Neural progenitor cell (in vitro differentiated cells): Measurements from ENCODE around the gene AARSD1. TPM values are rescaled to one million over a fixed set of nuclear protein-coding genes. Genes with fewer than 3 reads are reported as not detected.
"Not testable (repeated sequence)": the region's sequence is repeated elsewhere in the genome, so short reads cannot be mapped to it uniquely, and the experiment has no call there.

Source experiments
- DNase-seq: peaks from one replicate; pipeline ENCODE4 v3.0.0-alpha.2; 2016; ENCODE audit warnings: low spot score
- H2AFZ ChIP-seq: fragments of 200-600 bp; sonication (generic); replicated peaks from 2 replicates; pipeline ENCODE4 v1.6.1; 2016; ENCODE audit warnings: antibody characterized with exemption
- H3F3A ChIP-seq: fragments of 200-600 bp; sonication (generic); 2 replicates; pipeline ENCODE4 v1.6.1; 2016; ENCODE audit warnings: antibody characterized with exemption, low read depth
- H3K27ac ChIP-seq: fragments of 200-600 bp; sonication (generic); 2 replicates; pipeline ENCODE4 v1.5.1; 2016; ENCODE audit warnings: mild to moderate bottlenecking
- H3K27me3 ChIP-seq: fragments of 200-600 bp; sonication (generic); 2 replicates; pipeline ENCODE4 v1.6.1; 2016; ENCODE audit warnings: mild to moderate bottlenecking, moderate library complexity
- H3K36me3 ChIP-seq: fragments of 200-600 bp; sonication (generic); 2 replicates; pipeline ENCODE4 v1.5.1; 2016
- H3K4me1 ChIP-seq: fragments of 200-600 bp; sonication (generic); 2 replicates; pipeline ENCODE4 v1.6.1; 2016; ENCODE audit warnings: mixed run types
- H3K4me2 ChIP-seq: fragments of 200-600 bp; sonication (generic); 2 replicates; pipeline ENCODE4 v1.6.1; 2016
- H3K4me3 ChIP-seq: fragments of 200-600 bp; sonication (generic); 2 replicates; pipeline ENCODE4 v1.5.1; 2016
- H3K79me2 ChIP-seq: fragments of 200-600 bp; sonication (generic); 2 replicates; pipeline ENCODE4 v1.6.1; 2016; ENCODE audit warnings: low read depth
- H3K9ac ChIP-seq: fragments of 200-600 bp; sonication (generic); 2 replicates; pipeline ENCODE4 v1.6.1; 2016
- H3K9me3 ChIP-seq: fragments of 200-600 bp; sonication (generic); 2 replicates; pipeline ENCODE4 v1.5.1; 2016; ENCODE audit warnings: low read depth
- H4K20me1 ChIP-seq: fragments of 200-600 bp; sonication (generic); 2 replicates; pipeline ENCODE4 v1.6.1; 2016; ENCODE audit warnings: low read depth
- H3K27ac Mint-ChIP-seq: 3 replicates; pipeline ENCODE4 v1.8.0; 2021; ENCODE audit warnings: mixed read lengths
- H3K27me3 Mint-ChIP-seq: 2 replicates; pipeline ENCODE4 v1.8.0; 2022; ENCODE audit warnings: low read depth, mild to moderate bottlenecking, inconsistent platforms, moderate library complexity, mixed read lengths; ENCODE audit not compliant: insufficient read depth
- H3K36me3 Mint-ChIP-seq: 3 replicates; pipeline ENCODE4 v1.8.0; 2021; ENCODE audit warnings: mixed read lengths
- H3K4me1 Mint-ChIP-seq: 3 replicates; pipeline ENCODE4 v1.8.0; 2021; ENCODE audit warnings: mixed read lengths
- H3K4me3 Mint-ChIP-seq: 3 replicates; pipeline ENCODE4 v1.8.0; 2021; ENCODE audit warnings: mild to moderate bottlenecking, moderate library complexity, mixed read lengths
- H3K9me3 Mint-ChIP-seq: 3 replicates; pipeline ENCODE4 v1.8.0; 2020; ENCODE audit warnings: mixed read lengths
- EZH2 ChIP-seq: fragments of 200-600 bp; sonication (generic); IDR thresholded peaks from 2 replicates; pipeline ENCODE4 v1.6.1; 2017; ENCODE audit warnings: antibody characterized with exemption, mild to moderate bottlenecking, moderate library complexity
- EZH2phosphoT487 ChIP-seq: fragments of 200-600 bp; sonication (generic); IDR thresholded peaks from 2 replicates; pipeline ENCODE4 v1.6.1; 2017; ENCODE audit warnings: antibody characterized with exemption
- total RNA-seq: library from RNA; depleted of rRNA; stranded (reverse); fragments of >200 nt; gene quantifications from 2 replicates; pipeline ENCODE4 v1.2.3, GENCODE V29; 2015; ENCODE audit warnings: low replicate concordance
- TF ChIP-seq, protein P1 (sequence below): fragments of 200-600 bp; sonication (generic); IDR thresholded peaks from 2 replicates; pipeline ENCODE4 v1.5.1; 2017; ENCODE audit warnings: antibody characterized with exemption, mild to moderate bottlenecking

AARSD1 gene
- total RNA-seq, 1 donor from 2014 or later = 23.7 TPM

DNA sequence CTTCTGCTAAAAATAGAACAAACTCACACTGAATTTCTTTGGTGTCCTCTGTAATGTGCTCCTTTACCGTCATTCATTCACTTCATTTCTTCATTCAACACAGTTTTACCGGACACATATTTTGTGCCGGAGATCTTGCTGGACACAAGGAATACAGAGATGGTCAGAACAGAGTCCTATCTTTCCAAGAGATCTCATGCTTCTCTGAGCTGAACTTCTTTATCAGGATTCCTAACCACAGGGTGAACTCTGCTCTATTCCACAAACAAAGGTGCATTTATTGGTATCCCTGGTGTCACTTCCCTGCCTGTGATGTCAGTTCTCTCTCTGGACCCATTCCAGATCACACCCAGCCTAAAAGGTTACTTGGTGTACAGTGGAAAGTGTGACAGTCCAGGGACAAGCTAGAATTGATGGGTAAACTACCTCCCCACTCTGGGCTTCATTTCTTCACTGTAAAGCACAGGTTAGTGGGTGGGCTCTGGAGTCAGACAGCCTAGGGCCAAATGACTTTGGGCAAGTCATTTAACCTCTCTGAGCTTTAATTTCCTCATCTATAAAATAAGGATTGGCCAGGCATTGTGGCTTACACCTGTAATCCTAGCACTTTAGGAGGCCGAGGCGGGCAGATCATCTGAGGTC is 46.5 kb upstream of the AARSD1 start:
- Mint-ChIP-seq H3K27ac (no peak overlapping the region), H3K4me1 (peaks cover 22% of the 10 kb centered on the region), H3K27me3 (peaks cover 2% of the 10 kb centered on the region), H3K4me3 (no peak overlapping the region), H3K9me3 (no peaks in the 10 kb centered on the region), H3K36me3 (peaks cover 4% of the 10 kb centered on the region)
- no peaks in the 10 kb centered on the region for H3K36me3 ChIP-seq
- H3K4me2 ChIP-seq = no peak overlapping the region
- peaks cover 4% of the 10 kb centered on the region for H3K4me1 ChIP-seq
- TF ChIP-seq EZH2phosphoT487 (no peak), EZH2 (no peak)
- TF ChIP-seq, protein P1, sequence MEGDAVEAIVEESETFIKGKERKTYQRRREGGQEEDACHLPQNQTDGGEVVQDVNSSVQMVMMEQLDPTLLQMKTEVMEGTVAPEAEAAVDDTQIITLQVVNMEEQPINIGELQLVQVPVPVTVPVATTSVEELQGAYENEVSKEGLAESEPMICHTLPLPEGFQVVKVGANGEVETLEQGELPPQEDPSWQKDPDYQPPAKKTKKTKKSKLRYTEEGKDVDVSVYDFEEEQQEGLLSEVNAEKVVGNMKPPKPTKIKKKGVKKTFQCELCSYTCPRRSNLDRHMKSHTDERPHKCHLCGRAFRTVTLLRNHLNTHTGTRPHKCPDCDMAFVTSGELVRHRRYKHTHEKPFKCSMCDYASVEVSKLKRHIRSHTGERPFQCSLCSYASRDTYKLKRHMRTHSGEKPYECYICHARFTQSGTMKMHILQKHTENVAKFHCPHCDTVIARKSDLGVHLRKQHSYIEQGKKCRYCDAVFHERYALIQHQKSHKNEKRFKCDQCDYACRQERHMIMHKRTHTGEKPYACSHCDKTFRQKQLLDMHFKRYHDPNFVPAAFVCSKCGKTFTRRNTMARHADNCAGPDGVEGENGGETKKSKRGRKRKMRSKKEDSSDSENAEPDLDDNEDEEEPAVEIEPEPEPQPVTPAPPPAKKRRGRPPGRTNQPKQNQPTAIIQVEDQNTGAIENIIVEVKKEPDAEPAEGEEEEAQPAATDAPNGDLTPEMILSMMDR = no peak
- H3K79me2 ChIP-seq = no peaks in the 10 kb centered on the region
- no peak overlapping the region for H3K9ac ChIP-seq
- H2AFZ ChIP-seq = no peak overlapping the region
- H4K20me1 ChIP-seq = no peaks in the 10 kb centered on the region
- H3F3A ChIP-seq = peaks cover 17% of the 10 kb centered on the region
- no peak overlapping the region for H3K27ac ChIP-seq
- DNase-seq = no peak
- H3K27me3 ChIP-seq = no peaks in the 10 kb centered on the region
- no peak overlapping the region for H3K4me3 ChIP-seq
- H3K9me3 ChIP-seq = no peaks in the 10 kb centered on the region

DNA sequence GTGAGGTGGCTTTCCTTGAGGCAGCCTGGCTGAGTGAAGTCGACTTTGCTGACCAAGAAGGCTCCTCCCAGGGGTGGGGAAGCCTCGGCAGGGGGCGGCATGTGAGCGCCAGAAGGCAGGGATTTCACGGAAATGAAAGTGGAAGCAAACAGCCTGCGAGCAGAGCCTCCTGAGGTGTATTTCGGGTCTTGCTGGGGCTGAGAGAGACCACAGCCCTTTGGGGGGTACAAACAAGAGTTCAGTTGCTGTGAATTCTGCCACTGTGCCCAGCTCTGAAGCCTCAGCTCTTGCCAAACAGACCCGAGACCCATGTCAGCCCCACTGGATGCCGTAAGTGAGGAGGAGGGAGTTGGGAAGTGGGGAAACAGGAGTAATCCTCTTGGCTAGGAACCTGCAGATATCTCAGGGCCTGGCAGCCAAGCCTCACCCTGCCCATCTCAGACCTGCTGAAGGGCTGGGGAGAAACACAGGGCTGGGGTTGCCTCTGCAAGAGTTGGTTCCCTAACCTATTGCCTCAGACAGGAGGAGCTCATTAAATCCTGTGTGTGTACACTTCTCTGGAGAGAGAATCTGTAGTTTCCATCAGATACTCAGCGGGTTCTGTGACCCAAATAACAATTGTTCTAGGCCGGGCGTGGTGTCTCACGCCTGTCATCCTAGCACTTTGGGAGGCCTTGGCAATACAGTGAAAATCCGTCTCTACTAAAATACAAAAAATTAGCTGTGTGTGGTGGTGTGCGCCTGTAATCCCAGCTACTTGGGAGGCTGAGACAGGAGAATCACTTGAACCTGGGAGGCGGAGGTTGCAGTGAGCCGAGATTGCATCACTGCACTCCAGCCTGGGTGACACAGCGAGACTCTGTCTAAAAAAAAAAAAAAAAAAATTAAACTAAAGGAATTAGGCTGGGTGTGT is 42.6 kb upstream of the AARSD1 start, which contains the start of gene IFI35:
IFI35 (plus strand) TSS at position 146 of the 913 bp plus-strand sequence; CDS start at position 310, 164 bp downstream.
- peak; percentile 65 for DNase-seq
- no peak within 1 kb of the TSS for H3K27ac ChIP-seq
- peak within 1 kb of the TSS; percentile 66 for H3K27ac Mint-ChIP-seq
- peaks cover 11% of the 10 kb centered on the region for H3K36me3 Mint-ChIP-seq
- peak within 1 kb of the TSS; percentile 46 for H3K4me3 Mint-ChIP-seq
- peaks cover 6% of the 10 kb centered on the region for H3K36me3 ChIP-seq
- TF ChIP-seq EZH2 = no peak
- TF ChIP-seq, protein P1 = peak; percentile 32
- TF ChIP-seq EZH2phosphoT487 = no peak
- H3K4me1 ChIP-seq = peaks cover 4% of the 10 kb centered on the region
- no peaks in the 10 kb centered on the region for H3K9me3 ChIP-seq
- H3K4me1 Mint-ChIP-seq = peaks cover 5% of the 10 kb centered on the region
- H3F3A ChIP-seq = peaks cover 41% of the 10 kb centered on the region
- no peaks in the 10 kb centered on the region for H3K9me3 Mint-ChIP-seq
- H3K27me3 ChIP-seq = no peaks in the 10 kb centered on the region
- H3K79me2 ChIP-seq = no peaks in the 10 kb centered on the region
- peaks cover 7% of the 10 kb centered on the region for H4K20me1 ChIP-seq
- no peak within 1 kb of the TSS for H3K9ac ChIP-seq
- H3K4me3 ChIP-seq = peak within 1 kb of the TSS; percentile 40
- H2AFZ ChIP-seq = peak within 1 kb of the TSS; percentile 91
- peaks cover 2% of the 10 kb centered on the region for H3K27me3 Mint-ChIP-seq
- H3K4me2 ChIP-seq = peak within 1 kb of the TSS; percentile 72

DNA sequence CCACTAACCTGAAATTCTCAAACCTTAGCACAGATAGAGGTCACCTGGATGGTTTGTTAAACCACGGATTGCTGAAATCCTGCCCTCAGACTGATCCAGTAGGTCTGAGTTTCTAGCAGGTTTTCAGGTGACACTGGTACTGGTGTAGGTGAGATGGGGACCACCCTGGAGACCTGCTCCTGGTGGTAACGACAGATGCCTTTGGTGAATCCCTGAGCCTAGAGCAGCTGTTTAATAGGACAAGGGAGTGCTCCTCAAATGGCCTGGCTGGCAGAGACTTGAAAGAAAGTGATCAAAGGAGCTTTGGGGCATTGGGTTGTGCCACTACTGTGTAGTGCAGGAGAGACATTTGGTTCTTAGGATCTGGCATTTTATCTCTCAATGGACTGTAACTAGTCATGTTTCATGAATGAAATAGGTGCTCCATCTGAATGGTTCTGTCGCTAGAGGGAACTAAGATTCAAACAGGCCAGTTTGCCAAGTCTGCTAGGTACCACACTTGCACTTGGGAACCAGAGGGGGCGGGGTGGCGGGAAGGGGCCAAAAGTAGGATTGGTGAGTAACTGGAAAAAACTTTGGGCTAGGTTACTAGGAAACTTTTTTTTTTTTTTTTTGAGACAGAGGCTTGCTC is 39.4 kb upstream of the AARSD1 start:
- no peak overlapping the region for H2AFZ ChIP-seq
- H3F3A ChIP-seq = peaks cover 72% of the 10 kb centered on the region
- H3K27ac ChIP-seq = no peak overlapping the region
- peaks cover 17% of the 10 kb centered on the region for H3K4me1 Mint-ChIP-seq
- H3K27ac Mint-ChIP-seq = no peak overlapping the region
- peaks cover 14% of the 10 kb centered on the region for H3K4me1 ChIP-seq
- H3K27me3 Mint-ChIP-seq = peaks cover 2% of the 10 kb centered on the region
- no peaks in the 10 kb centered on the region for H3K9me3 ChIP-seq
- no peaks in the 10 kb centered on the region for H3K9me3 Mint-ChIP-seq
- peaks cover 6% of the 10 kb centered on the region for H3K36me3 ChIP-seq
- H3K79me2 ChIP-seq = peaks cover 28% of the 10 kb centered on the region
- H3K36me3 Mint-ChIP-seq = peaks cover 25% of the 10 kb centered on the region
- no peak for DNase-seq
- peaks cover 25% of the 10 kb centered on the region for H4K20me1 ChIP-seq
- no peak for TF ChIP-seq EZH2phosphoT487
- TF ChIP-seq EZH2 = no peak
- TF ChIP-seq, protein P1 = no peak
- H3K4me3 Mint-ChIP-seq = peak overlapping the region; percentile 41
- H3K4me3 ChIP-seq = no peak overlapping the region
- H3K27me3 ChIP-seq = no peaks in the 10 kb centered on the region
- H3K4me2 ChIP-seq = no peak overlapping the region
- no peak overlapping the region for H3K9ac ChIP-seq

DNA sequence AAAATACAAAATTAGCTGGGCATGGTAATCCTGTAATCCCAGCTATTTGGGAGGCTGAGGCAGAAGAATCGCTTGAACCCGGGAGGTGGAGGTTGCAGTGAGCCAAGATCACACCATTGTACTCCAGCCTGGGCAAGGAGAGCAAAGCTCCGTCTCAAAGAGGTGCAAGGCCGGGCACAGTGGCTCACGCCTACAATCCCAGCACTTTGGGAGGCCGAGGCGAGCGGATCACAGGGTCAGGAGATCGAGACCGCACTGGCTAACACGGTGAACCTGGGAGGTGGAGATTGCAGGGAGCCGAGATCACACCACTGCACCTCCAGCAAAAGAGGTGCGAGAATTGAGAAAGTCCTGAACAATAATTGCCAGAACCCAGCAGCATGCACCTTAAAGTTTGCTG is 36.6 kb upstream of the AARSD1 start:
- H3K4me2 ChIP-seq, H3K27ac Mint-ChIP-seq, H3K9ac ChIP-seq: not testable (repeated sequence)

More for the DNA sequence above, 36.6 kb upstream of the AARSD1 start:
- H3K27me3 ChIP-seq, H3K27ac ChIP-seq, H3K9me3 ChIP-seq, H3K36me3 ChIP-seq, H3K9me3 Mint-ChIP-seq, H3K4me3 ChIP-seq, H2AFZ ChIP-seq, DNase-seq, H3K27me3 Mint-ChIP-seq, H3K4me3 Mint-ChIP-seq: not testable (repeated sequence)
- H4K20me1 ChIP-seq = peaks cover 27% of the 10 kb centered on the region
- peaks cover 74% of the 10 kb centered on the region for H3F3A ChIP-seq
- H3K4me1 ChIP-seq = peaks cover 10% of the 10 kb centered on the region
- Mint-ChIP-seq H3K4me1 (peaks cover 22% of the 10 kb centered on the region), H3K36me3 (peaks cover 28% of the 10 kb centered on the region)
- peaks cover 32% of the 10 kb centered on the region for H3K79me2 ChIP-seq
